ENCODE data around the gene TMEM164.

TMEM164 gene

DNA sequence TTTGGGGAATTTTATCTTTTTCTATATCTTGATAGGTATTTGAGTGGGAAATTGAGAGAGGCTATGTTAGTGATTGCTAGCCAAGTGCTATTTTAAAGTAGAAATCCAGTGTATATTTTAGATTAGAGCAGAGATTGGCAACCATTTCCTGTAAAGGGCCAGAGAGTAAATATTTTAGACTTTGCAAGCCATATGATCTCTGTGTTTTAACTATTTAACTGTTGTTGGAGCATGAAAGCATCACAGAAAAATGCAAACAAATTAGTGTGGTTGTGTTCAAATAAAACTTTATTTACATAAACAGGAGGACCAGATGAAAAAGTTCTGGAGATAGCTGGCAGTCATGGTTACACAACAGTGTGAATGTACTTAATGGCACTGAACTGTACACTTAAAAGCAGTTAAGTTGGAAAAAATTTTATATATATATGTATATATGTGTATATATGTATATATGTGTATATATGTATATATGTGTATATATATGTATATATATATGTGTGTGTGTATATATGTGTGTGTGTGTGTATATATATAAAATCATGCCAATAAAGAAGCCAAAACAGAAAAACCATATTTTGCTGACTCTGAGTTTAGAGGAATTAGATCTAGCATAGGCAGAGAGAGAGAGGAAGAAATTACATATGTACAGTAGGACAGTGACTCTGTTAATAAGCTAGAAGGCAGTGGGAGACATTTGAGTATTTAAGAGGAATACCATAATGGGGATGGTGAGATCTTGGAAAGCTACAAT lies 83.4 kb downstream of the TMEM164 start:
- no peak for DNase-seq

DNA sequence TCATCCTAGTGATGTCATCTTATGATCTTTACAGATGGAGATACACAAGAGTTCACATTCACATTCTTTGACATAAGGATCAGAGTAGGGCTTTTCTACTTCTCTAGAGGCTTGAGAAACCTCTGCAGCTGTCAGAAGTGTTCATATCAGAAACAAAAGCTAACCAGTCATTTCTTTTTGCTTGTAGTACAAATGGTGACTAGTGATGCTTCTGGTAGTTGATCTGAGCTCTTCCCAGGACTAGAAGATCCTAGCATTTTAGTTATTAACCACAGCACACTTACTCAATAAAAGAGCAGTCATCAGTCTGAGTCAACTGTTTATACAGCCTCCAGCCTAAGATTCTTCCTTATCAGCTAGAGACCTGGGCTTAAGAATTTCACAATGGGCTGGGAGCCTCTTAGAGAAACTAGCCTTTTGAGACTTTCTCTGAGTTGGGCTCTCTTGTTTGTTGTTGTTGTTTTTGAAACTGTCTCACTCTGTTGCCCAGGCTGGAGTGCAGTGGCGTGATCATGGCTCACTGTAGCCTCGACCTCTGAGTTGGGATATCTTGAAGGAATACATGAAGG lies 84.1 kb downstream of the TMEM164 start:
- no peak for DNase-seq

DNA sequence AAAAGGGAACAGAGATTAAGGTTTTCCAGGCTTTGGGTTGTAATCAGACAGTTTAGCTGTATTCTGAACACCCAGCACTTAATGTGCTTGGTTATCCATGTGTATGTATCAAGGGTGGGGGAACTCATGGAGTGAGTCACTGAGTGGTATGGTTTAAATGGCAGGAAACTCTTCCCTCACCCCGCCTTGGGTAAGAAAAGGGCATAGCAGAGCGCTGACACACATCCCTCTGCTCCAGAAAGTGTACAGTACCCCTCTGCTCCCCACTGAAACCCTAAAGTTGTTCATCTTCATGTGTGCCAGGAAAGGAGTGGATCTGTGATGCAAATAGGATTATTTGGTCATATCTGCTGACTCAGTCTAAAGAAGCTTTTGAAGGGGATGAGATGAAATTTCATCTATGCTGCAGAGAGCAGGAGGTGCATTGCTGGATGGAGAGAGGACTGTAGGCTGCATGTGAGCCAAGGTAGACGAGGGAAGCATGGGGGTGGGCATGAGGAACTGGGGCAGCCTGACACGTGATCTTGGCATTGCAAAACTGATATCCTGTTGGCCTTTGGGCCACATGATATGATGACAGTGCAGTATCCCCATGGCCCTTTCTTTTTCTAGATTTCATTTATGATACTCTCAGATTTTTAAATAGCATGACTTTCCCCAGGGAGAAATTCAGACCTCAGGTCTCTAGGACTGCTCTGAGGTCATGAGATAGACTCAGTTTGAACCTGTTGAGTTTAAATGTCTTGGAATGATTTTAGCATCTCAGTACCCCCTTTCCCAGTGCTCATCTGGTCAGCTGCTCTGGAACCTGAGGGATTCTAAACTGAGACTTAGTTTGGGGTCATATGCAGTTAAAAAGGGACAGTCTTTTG lies 84.8 kb downstream of the TMEM164 start:
- no peak for DNase-seq

DNA sequence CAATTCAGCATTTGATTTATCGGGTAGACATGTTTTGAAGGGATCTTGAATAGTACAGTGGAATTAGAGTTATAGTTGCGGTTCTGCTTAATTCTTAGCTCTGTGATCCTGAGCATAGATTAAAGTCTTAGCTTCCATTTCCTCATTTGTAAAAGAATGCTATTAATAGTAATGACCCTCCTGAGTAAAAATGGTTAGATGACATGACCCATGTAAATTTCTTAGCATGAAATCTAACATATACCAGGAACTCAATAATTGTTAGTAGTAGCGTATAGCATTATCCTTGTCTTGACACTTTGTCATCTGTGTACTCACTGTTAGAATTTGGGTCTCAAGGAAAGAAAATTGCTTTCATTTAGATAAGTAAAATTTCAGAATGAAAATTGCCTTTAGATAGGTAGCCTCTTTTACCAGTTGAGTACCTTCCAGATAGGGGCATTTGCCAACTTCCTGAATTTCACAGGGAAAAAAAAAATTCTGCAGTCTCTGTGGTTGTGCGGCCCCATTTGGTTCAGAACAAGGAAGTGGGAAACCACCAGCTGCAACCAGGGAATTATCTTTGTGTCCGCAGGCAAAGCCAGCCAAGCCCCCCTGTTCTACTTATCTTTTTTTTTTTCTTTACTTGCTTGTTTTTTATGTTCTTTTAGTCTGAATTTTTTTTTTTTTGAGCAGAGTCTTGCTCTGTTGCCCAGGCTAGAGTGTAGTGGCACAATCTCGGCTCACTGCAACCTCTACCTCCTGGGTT lies 86.9 kb downstream of the TMEM164 start:
- peak in 1 of 2 donors; percentile 13 for DNase-seq

GRCh38 chrX:110097920-110098319 lies 95.0 kb downstream of the TMEM164 start:
- no peak for DNase-seq

DNA sequence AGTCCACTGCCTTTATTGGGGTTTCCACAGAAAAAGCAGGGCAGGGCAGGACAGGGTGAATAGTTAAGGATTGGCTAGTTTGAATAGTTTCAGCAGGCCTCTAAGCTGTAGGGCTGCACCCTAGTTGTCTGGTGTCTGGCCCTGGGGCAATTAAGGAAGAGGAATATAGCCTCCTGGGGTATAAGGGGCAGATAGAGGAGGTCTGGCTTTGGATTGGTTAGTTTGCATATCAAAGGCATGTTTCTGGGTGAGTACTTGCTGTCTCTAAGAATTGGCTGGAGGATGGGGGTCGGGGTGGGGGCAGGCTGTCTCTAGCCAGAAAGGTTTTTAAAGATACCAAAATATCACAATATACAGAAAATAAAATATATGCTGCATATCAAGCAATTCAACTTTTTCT lies 100.4 kb downstream of the TMEM164 start:
- DNase-seq, result no peak

- DNase-seq, result no peak
Observed at GRCh38 chrX:110104078-110104477, 101.2 kb downstream of the TMEM164 start.

DNA sequence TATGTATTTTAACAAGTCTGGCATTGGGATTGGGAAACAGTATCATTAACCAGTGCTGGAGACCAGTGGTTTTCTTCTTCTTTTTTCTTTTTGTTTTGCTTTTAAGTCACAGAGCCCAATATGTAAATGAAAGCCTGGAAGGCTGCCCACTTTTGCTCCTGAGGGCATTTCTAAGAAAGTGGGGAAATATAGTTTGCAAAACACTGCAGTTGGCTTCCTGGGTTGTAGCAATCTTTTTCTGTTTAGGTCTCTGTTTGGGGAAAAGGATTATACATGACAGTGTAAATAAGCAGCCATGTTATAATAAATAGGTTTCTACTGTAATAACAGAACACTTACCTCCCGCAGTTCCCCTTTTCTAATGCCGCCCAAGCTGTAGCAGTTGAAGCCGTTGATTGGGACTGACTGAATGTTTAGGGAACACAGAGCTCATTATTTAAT lies 105.5 kb downstream of the TMEM164 start:
- DNase-seq, result no peak

DNA sequence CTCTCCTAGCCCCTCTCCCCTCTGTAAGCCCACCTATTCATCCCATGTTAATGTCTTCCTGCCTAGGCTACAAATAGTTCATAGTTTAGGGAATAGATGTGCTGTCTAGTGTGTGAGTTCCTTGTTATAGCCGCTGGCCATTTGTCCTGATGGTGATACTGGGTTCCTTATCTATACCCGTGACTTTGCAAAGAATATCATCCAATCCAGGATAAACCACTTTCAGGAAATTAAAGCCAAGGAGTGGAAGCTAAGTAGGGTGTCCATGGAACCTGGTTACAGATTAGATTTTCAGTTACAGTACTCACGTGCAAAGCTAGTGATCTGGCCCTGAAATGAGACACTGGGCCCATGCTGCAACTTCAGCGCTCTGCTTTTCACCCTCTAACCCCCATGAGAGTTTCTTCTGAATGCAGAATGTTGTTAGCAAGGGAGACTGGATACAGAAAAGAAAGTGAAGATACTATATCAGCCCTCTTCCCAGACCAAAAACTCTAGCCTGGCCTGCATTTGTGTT lies 111.4 kb downstream of the TMEM164 start:
- no peak for DNase-seq

GRCh38 chrX:110116066-110116980 lies 113.4 kb downstream of the TMEM164 start:
- no peak for DNase-seq

DNA sequence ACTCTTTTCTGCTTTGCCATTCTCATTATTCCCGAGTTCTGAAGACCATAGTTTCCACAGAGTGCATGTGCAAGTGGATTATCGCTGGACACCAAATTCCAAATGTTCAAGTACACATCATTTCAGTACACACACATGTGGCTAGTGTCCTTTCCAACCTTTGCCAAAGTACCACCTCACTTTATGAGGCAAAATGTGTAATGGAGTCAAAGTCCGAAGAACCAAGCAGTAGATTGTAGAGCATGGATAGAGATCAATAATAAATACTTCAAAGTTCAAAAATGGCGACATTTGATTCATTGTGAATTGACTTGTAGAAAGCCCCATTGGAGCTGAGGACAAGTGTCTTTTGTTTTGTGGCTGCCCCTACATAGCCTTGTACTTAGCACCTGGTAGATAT lies 115.6 kb downstream of the TMEM164 start:
- DNase-seq, result no peak

DNA sequence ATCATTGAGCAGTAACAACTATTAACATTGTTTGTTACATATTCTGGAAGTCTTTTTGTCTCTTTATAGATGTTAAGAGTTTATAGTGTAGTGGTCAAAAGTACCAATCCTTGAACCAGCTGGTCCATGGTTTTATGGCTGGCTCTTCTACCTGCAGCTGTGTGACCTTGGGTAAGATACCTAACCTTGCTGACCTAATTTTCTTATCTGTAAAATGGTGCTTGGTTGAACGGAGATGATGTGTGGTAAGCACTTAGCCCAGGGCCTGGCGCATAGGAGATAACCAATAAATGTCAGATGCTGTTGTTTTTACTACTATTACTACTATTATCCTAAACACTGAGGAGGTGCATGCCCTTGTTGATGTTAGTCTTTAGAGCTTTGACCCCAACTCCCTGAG lies 116.6 kb downstream of the TMEM164 start:
- DNase-seq, result no peak

DNA sequence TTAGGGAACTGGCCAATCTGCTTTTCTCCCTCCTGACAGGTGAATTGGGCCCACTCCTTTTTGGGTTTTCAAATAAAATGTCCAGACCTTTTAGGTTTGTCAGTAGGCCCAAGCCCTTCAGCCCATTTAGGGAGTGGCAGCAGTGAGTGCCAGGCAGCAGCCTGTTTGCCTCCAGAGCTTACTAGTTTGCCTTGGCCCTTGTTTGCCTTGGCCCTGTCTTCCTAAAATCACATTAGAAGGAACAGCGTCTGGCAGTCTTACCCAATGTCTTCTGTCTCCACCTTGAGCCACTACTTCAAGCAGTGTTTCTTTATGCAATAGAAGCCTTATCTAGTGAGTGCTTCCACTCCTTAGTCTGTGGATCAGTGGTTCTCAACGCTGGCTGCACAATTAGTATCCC lies 117.1 kb downstream of the TMEM164 start:
- no peak for DNase-seq

- no peak for DNase-seq
Observed at GRCh38 chrX:110123331-110123782, 120.4 kb downstream of the TMEM164 start.

DNA sequence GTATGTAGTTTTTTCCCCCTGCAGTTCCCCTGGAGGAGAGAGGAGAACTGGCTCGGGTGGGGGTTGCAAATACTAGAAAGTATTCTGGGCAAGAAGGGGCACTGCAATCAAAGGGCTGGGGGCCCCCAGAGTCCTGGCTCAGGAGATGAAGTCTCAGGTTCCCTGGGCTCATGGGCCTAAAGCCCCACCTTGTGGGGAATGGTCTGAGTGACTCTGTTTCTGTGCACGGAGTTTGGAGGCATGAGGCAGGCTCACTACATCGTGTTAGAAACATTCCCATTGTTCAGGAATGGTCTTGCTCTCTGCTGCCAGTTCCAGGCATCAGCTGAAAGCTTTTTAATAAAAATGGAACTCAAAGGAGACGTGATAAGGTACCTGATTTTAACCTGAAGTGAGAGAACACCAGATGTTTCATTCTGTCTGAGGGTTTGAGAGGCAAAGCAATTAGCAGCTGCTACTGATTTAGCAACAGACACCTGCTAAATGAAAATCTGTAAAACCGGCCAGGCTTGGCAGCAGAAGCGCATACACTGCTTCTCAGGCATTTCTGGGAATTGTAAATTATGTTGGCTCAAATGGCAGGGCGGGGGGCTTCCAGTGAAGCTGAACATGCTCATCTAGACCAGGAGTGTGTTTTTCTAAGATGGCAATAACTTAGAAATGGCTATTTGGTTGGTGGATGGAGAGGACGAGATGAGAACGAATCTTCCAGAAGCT lies 122.7 kb downstream of the TMEM164 start:
- no peak for DNase-seq

- DNase-seq, result no peak
Observed at GRCh38 chrX:110131031-110131430, 128.1 kb downstream of the TMEM164 start.

DNA sequence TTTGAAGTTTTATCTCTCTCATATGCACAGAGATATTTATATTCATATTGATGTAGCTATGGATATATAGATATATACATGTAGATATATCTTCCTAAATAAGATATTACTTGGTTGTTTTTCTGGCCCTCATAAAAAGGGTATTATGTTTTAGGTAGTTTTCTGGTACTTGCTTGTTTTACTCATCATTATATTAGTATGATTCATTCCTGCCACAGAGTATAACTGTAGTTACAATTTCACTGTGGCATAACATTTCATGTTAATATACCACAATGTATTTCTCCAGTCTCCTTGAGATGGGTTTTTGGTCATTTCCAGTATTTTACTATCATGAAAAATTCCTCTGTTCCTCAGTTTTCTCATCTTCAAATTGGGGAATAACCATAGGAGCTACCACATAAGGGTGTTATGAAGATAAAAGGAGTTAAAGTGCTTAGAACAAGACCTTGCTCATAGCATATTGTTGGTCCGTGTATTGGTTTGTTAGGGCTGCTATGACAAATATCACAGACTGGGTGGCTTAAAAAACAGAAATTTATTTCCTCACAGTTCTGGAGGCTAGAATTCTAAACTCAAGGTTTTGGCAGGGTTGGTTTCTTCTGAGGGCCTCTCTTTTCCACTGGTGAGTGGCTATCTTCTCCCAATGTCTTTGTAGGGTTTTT lies 129.7 kb downstream of the TMEM164 start:
- DNase-seq, result no peak

GRCh38 chrX:110133735-110134370 lies 130.9 kb downstream of the TMEM164 start:
- DNase-seq, result no peak

- DNase-seq, result no peak
Observed at GRCh38 chrX:110135618-110136017, 132.7 kb downstream of the TMEM164 start.

GRCh38 chrX:110136136-110136535 lies 133.2 kb downstream of the TMEM164 start:
- DNase-seq, result no peak
